GM23338 (cell line): ENCODE data around the gene TSHZ2. TPM values are rescaled to one million over a fixed set of nuclear protein-coding genes. Genes with fewer than 3 reads are reported as not detected.

Experiments
- ATAC-seq: fragments of 200-7000 bp; cut with Tn5 transposase; 3 replicates; pipeline ENCODE4 v1.9.1; 2020
- DNase-seq: peaks from one replicate; pipeline ENCODE4 v3.0.0-alpha.2; 2015; ENCODE audit warnings: low spot score
- H2AFZ ChIP-seq: fragments of 200-600 bp; sonication (generic); 2 replicates; pipeline ENCODE4 v1.8.0; 2016; ENCODE audit warnings: antibody characterized with exemption, mild to moderate bottlenecking, moderate library complexity
- H3F3A ChIP-seq: fragments of 200-600 bp; sonication (generic); replicated peaks from 2 replicates; pipeline ENCODE4 v1.8.0; 2017; ENCODE audit warnings: antibody characterized with exemption, mixed run types, low read depth
- H3K27ac ChIP-seq: fragments of 200-600 bp; sonication (generic); 2 replicates; pipeline ENCODE4 v1.6.1; 2016; ENCODE audit warnings: low read depth
- H3K27me3 ChIP-seq: fragments of 200-600 bp; sonication (generic); 2 replicates; pipeline ENCODE4 v1.8.0; 2016; ENCODE audit warnings: mild to moderate bottlenecking, mixed run types, moderate library complexity; ENCODE audit not compliant: insufficient read depth
- H3K36me3 ChIP-seq: fragments of 200-600 bp; sonication (generic); 2 replicates; pipeline ENCODE4 v1.8.0; 2016; ENCODE audit warnings: mild to moderate bottlenecking; ENCODE audit not compliant: insufficient read depth
- H3K4me1 ChIP-seq: fragments of 200-600 bp; sonication (generic); 2 replicates; pipeline ENCODE4 v1.8.0; 2016; ENCODE audit warnings: mild to moderate bottlenecking, moderate library complexity; ENCODE audit not compliant: insufficient read depth
- H3K4me2 ChIP-seq: fragments of 200-600 bp; sonication (generic); 2 replicates; pipeline ENCODE4 v1.7.1; 2017; ENCODE audit warnings: mixed run types
- H3K4me3 ChIP-seq: fragments of 200-600 bp; sonication (generic); 2 replicates; pipeline ENCODE4 v1.6.1; 2016; ENCODE audit warnings: mixed run types
- H3K79me2 ChIP-seq: fragments of 200-600 bp; sonication (generic); replicated peaks from 2 replicates; pipeline ENCODE4 v1.8.0; 2017; ENCODE audit warnings: mild to moderate bottlenecking; ENCODE audit not compliant: insufficient read depth
- H3K9me2 ChIP-seq: fragments of 200-600 bp; sonication (generic); 2 replicates; pipeline ENCODE4 v1.8.0; 2017; ENCODE audit not compliant: insufficient read depth
- H4K20me1 ChIP-seq: fragments of 200-600 bp; sonication (generic); replicated peaks from 2 replicates; pipeline ENCODE4 v1.8.0; 2017; ENCODE audit warnings: mild to moderate bottlenecking; ENCODE audit not compliant: insufficient read depth
- H3K27ac Mint-ChIP-seq: 2 replicates; pipeline ENCODE4 v1.8.0; 2020; ENCODE audit warnings: inconsistent platforms, mild to moderate bottlenecking, moderate library complexity, mixed read lengths
- H3K27me3 Mint-ChIP-seq: 3 replicates; pipeline ENCODE4 v1.8.0; 2022; ENCODE audit warnings: low read depth, mild to moderate bottlenecking, moderate library complexity, mixed read lengths, inconsistent platforms; ENCODE audit not compliant: insufficient read depth, poor library complexity
- H3K36me3 Mint-ChIP-seq: 3 replicates; pipeline ENCODE4 v1.8.0; 2021; ENCODE audit warnings: low read depth, mild to moderate bottlenecking, inconsistent platforms, moderate library complexity, mixed read lengths
- H3K4me1 Mint-ChIP-seq: 3 replicates; pipeline ENCODE4 v1.8.0; 2020; ENCODE audit warnings: mild to moderate bottlenecking, inconsistent platforms, mixed read lengths
- H3K4me3 Mint-ChIP-seq: 3 replicates; pipeline ENCODE4 v1.8.0; 2021; ENCODE audit warnings: moderate library complexity, mild to moderate bottlenecking, inconsistent platforms, mixed read lengths
- H3K9me3 Mint-ChIP-seq: 3 replicates; pipeline ENCODE4 v1.8.0; 2020; ENCODE audit warnings: moderate library complexity, mild to moderate bottlenecking, inconsistent platforms, mixed read lengths
- CREB1 ChIP-seq: fragments of 250-450 bp; sonication (Bioruptor Pico); IDR thresholded peaks from 2 replicates; pipeline ENCODE4 v1.5.0; 2020; ENCODE audit warnings: low read depth, mild to moderate bottlenecking, moderate library complexity
- EZH2 ChIP-seq: fragments of 200-600 bp; sonication (generic); IDR thresholded peaks from one replicate; pipeline ENCODE4 v1.8.0; 2017; ENCODE audit warnings: antibody characterized with exemption, mild to moderate bottlenecking, low read depth; ENCODE audit not compliant: unreplicated experiment
- EZH2phosphoT487 ChIP-seq: fragments of 200-600 bp; sonication (generic); IDR thresholded peaks from one replicate; pipeline ENCODE4 v1.8.1; 2018; ENCODE audit warnings: antibody characterized with exemption; ENCODE audit not compliant: unreplicated experiment
- POLR2AphosphoS5 ChIP-seq: IDR thresholded peaks from 2 replicates; pipeline ENCODE4 v1.6.1; 2016; ENCODE audit warnings: antibody characterized with exemption, low read depth
- STAT1 ChIP-seq: IDR thresholded peaks from one replicate; pipeline ENCODE4 v1.6.1; 2016; ENCODE audit warnings: antibody characterized with exemption; ENCODE audit not compliant: unreplicated experiment
- ZNF114 ChIP-seq: fragments of 250-450 bp; sonication (Bioruptor Pico); IDR thresholded peaks from 2 replicates; pipeline ENCODE4 v1.5.0; 2020; ENCODE audit warnings: mild to moderate bottlenecking, moderate library complexity
- polyA plus RNA-seq: library from polyadenylated mRNA; unstranded; fragments of >200 nt; fragmentation: Nextera tagmentation; extraction: Ambion mirVana; gene quantifications from 2 replicates; pipeline ENCODE4 v1.2.1, GENCODE V29; 2016
- total RNA-seq: library from RNA; depleted of rRNA; stranded (reverse); fragments of >200 nt; shearing (Covaris generic); gene quantifications from 2 replicates; pipeline ENCODE4 v1.2.3, GENCODE V29; 2014
- TF ChIP-seq, protein P1 (sequence below): IDR thresholded peaks from one replicate; pipeline ENCODE4 v1.6.1; 2018; ENCODE audit warnings: antibody characterized with exemption; ENCODE audit not compliant: unreplicated experiment
- TF ChIP-seq, protein P2 (sequence below): IDR thresholded peaks from 2 replicates; pipeline ENCODE4 v1.6.1; 2016; ENCODE audit warnings: antibody characterized with exemption
- TF ChIP-seq, protein P3 (sequence below), 2 experiments: fragments of 200-600 bp in 1 of 2; sonication (generic) in 1 of 2; conservative IDR thresholded peaks; 2 replicates each; pipeline versions ENCODE4 v1.5.1 to v1.6.1; 2016 to 2017; ENCODE audit warnings: antibody characterized with exemption in 2 of 2, low read depth in 2 of 2, mild to moderate bottlenecking in 2 of 2, moderate library complexity in 1 of 2

TSHZ2 gene
- total and polyA plus RNA-seq, 2 experiments from 2014 or later, result 0.49 to 1.3 TPM

DNA sequence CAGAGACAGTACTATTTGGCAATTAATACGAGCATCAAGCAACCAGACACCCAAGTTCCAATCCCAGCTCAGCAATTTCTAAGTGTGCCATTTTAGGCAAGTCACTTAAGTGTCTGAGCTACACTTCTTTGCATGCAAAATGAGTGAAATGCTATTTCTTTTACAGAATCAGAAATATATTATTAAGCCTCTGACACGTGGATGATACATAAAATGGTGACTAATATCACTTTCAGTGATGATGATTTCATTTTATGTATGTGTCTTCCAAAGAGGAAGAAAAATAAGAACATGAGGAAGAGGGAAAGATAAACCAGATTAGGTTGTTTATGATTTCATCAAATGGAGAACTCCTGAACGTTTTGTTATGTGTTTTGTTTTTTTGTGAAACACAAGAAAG is 158.6 kb downstream of the TSHZ2 start:
- peaks cover 21% of the 10 kb centered on the region for H3K4me1 ChIP-seq
- Mint-ChIP-seq H3K36me3 (no peaks in the 10 kb centered on the region), H3K27ac (no peak overlapping the region), H3K4me1 (peaks cover 40% of the 10 kb centered on the region), H3K27me3 (peaks cover 3% of the 10 kb centered on the region), H3K4me3 (no peak overlapping the region), H3K9me3 (no peaks in the 10 kb centered on the region)
- H3K79me2 ChIP-seq, result no peaks in the 10 kb centered on the region
- no peak overlapping the region for H3K27ac ChIP-seq
- no peak overlapping the region for H2AFZ ChIP-seq
- no peak overlapping the region for H3K4me2 ChIP-seq
- DNase-seq (no peak), ATAC-seq (no peak)
- H4K20me1 ChIP-seq, result no peaks in the 10 kb centered on the region
- H3K4me3 ChIP-seq, result no peak overlapping the region
- H3F3A ChIP-seq, result no peaks in the 10 kb centered on the region
- H3K9me2 ChIP-seq, result no peaks in the 10 kb centered on the region
- no peaks in the 10 kb centered on the region for H3K27me3 ChIP-seq
- TF ChIP-seq, protein P1, sequence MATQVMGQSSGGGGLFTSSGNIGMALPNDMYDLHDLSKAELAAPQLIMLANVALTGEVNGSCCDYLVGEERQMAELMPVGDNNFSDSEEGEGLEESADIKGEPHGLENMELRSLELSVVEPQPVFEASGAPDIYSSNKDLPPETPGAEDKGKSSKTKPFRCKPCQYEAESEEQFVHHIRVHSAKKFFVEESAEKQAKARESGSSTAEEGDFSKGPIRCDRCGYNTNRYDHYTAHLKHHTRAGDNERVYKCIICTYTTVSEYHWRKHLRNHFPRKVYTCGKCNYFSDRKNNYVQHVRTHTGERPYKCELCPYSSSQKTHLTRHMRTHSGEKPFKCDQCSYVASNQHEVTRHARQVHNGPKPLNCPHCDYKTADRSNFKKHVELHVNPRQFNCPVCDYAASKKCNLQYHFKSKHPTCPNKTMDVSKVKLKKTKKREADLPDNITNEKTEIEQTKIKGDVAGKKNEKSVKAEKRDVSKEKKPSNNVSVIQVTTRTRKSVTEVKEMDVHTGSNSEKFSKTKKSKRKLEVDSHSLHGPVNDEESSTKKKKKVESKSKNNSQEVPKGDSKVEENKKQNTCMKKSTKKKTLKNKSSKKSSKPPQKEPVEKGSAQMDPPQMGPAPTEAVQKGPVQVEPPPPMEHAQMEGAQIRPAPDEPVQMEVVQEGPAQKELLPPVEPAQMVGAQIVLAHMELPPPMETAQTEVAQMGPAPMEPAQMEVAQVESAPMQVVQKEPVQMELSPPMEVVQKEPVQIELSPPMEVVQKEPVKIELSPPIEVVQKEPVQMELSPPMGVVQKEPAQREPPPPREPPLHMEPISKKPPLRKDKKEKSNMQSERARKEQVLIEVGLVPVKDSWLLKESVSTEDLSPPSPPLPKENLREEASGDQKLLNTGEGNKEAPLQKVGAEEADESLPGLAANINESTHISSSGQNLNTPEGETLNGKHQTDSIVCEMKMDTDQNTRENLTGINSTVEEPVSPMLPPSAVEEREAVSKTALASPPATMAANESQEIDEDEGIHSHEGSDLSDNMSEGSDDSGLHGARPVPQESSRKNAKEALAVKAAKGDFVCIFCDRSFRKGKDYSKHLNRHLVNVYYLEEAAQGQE, result no peak
- TF ChIP-seq CREB1 (CRISPR knock-in tag) (no peak), POLR2AphosphoS5 (no peak), STAT1 (no peak), EZH2phosphoT487 (no peak), EZH2 (no peak), ZNF114 (CRISPR knock-in tag) (no peak)
- TF ChIP-seq, protein P2, sequence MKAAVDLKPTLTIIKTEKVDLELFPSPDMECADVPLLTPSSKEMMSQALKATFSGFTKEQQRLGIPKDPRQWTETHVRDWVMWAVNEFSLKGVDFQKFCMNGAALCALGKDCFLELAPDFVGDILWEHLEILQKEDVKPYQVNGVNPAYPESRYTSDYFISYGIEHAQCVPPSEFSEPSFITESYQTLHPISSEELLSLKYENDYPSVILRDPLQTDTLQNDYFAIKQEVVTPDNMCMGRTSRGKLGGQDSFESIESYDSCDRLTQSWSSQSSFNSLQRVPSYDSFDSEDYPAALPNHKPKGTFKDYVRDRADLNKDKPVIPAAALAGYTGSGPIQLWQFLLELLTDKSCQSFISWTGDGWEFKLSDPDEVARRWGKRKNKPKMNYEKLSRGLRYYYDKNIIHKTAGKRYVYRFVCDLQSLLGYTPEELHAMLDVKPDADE, result no peak
- TF ChIP-seq, protein P3, sequence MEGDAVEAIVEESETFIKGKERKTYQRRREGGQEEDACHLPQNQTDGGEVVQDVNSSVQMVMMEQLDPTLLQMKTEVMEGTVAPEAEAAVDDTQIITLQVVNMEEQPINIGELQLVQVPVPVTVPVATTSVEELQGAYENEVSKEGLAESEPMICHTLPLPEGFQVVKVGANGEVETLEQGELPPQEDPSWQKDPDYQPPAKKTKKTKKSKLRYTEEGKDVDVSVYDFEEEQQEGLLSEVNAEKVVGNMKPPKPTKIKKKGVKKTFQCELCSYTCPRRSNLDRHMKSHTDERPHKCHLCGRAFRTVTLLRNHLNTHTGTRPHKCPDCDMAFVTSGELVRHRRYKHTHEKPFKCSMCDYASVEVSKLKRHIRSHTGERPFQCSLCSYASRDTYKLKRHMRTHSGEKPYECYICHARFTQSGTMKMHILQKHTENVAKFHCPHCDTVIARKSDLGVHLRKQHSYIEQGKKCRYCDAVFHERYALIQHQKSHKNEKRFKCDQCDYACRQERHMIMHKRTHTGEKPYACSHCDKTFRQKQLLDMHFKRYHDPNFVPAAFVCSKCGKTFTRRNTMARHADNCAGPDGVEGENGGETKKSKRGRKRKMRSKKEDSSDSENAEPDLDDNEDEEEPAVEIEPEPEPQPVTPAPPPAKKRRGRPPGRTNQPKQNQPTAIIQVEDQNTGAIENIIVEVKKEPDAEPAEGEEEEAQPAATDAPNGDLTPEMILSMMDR (conservative IDR thresholded peaks at IDR 0.05; ENCODE audit: low read depth in 2 of 2), result no peak
- H3K36me3 ChIP-seq, result no peaks in the 10 kb centered on the region

DNA sequence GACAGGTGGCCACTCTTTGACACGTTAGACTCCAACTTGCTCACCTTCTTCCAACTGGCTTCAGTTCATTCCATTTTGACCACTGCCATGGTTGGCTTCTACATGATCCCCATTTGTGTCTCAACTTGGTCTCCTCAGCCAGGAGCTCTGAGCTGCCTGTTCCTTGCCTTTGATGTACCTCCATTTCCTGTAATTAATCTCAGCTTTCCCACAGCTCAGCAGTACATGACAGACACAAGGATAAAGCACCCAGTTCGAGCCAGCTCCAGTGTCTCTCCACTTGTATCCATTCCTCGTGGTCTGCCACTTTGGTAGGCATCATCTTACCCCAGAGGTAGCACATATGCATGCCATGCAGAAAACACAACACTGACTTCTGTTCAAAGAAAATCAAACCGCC is 161.0 kb downstream of the TSHZ2 start:
- ATAC-seq (no peak), DNase-seq (no peak)
- no peaks in the 10 kb centered on the region for H4K20me1 ChIP-seq
- no peak overlapping the region for H2AFZ ChIP-seq
- H3K27ac Mint-ChIP-seq, result no peak overlapping the region
- H3K9me2 ChIP-seq, result no peaks in the 10 kb centered on the region
- H3K4me2 ChIP-seq, result no peak overlapping the region
- TF ChIP-seq EZH2phosphoT487 (no peak), CREB1 (CRISPR knock-in tag) (no peak), EZH2 (no peak), STAT1 (no peak)
- TF ChIP-seq, protein P1, result no peak
- TF ChIP-seq, protein P2, result no peak
- TF ChIP-seq, protein P3 (conservative IDR thresholded peaks at IDR 0.05; ENCODE audit: low read depth in 2 of 2), result no peak
- H3K27me3 ChIP-seq, result no peaks in the 10 kb centered on the region
- no peak overlapping the region for H3K4me3 ChIP-seq
- no peaks in the 10 kb centered on the region for H3K36me3 Mint-ChIP-seq
- H3K36me3 ChIP-seq, result no peaks in the 10 kb centered on the region
- no peaks in the 10 kb centered on the region for H3K9me3 Mint-ChIP-seq
- H3K4me3 Mint-ChIP-seq, result no peak overlapping the region
- H3K27me3 Mint-ChIP-seq, result peaks cover 2% of the 10 kb centered on the region
- peaks cover 31% of the 10 kb centered on the region for H3K4me1 Mint-ChIP-seq
- H3K79me2 ChIP-seq, result no peaks in the 10 kb centered on the region
- H3F3A ChIP-seq, result no peaks in the 10 kb centered on the region
- peaks cover 22% of the 10 kb centered on the region for H3K4me1 ChIP-seq
- no peak overlapping the region for H3K27ac ChIP-seq
